Muscle of back (tissue), 10 donors: ENCODE measurements around the gene SFRP4. TPM values are rescaled to one million over a fixed set of nuclear protein-coding genes. Genes with fewer than 3 reads are reported as not detected.

ENCODE experiments used
- polyA plus RNA-seq, 10 donors: library from polyadenylated mRNA; unstranded; fragments of 120-200 nt; gene quantifications; one replicate each; pipeline ENCODE4 v1.2.1, GENCODE V29; 2013; ENCODE audit not compliant: insufficient read length in 10 of 10

Gene SFRP4
- polyA plus RNA-seq, 10 donors = 9.9 to 79.4 (median 25.9) TPM

Other genes with a start within 250 kb of the SFRP4 start
- gene GPR141, start 233.1 kb downstream of the SFRP4 start, polyA plus RNA-seq = 1 to 10 TPM in 1 of 10 donors, under 1 TPM in 6, not detected in 3; 0.14 to 1.4 (median 0.54) TPM
- under 1 TPM in 4 of 10 donors, not detected in 6; 0.31 to 0.50 (median 0.42) TPM for gene NME8, start 68.2 kb downstream of the SFRP4 start, polyA plus RNA-seq
- 100 to 1,000 TPM in 5 of 10 donors, 10 to 100 TPM in 5; 43.9 to 127 (median 100) TPM for gene EPDR1, start 3.8 kb upstream of the SFRP4 start, polyA plus RNA-seq